HEK293 (cell line): ENCODE results near the gene CAB39L.

Experiments
- CTCF ChIA-PET: fragments of 350-600 bp; formaldehyde crosslinking; extraction: SDS; loops from one replicate; lab custom pipeline; 2021; ENCODE audit warnings: antibody characterized with exemption; lab: Yijun Ruan, JAX
- POLR2A ChIA-PET: fragments of 300-600 bp; formaldehyde crosslinking; extraction: SDS; loops from one replicate; lab custom pipeline; 2020; ENCODE audit warnings: antibody characterized with exemption, inconsistent platforms; lab: Yijun Ruan, JAX
- H3K27ac ChIP-seq: fragments of 200-500 bp; sonication (Bioruptor generic); 2 replicates; pipeline ENCODE4 v1.5.1; 2014; ENCODE audit warnings: low read depth, low read length, control low read depth, inconsistent platforms; ENCODE audit errors: extremely low read depth
- H3K36me3 ChIP-seq, 2 experiments: fragments of 200-500 bp in 1 of 2; sonication (Bioruptor generic) in 1 of 2; 1 replicate in 1 of 2; 2 replicates in 1 of 2; pipeline ENCODE4 v1.5.1; 2014 to 2017; ENCODE audit warnings: inconsistent platforms in 2 of 2, low read length in 2 of 2; ENCODE audit not compliant: control insufficient read depth in 2 of 2, insufficient read depth in 1 of 2
- H3K4me1 ChIP-seq: fragments of 200-500 bp; sonication (Bioruptor generic); 2 replicates; pipeline ENCODE4 v1.5.1; 2014; ENCODE audit warnings: mild to moderate bottlenecking, low read length, inconsistent platforms; ENCODE audit not compliant: control insufficient read depth, insufficient read depth
- H3K4me3 ChIP-seq: 2 replicates; pipeline ENCODE4 v1.5.1; 2011; ENCODE audit warnings: low read depth, mild to moderate bottlenecking, control low read depth, low read length, moderate library complexity
- H3K9me3 ChIP-seq: fragments of 200-500 bp; sonication (Bioruptor generic); 2 replicates; pipeline ENCODE4 v1.5.1; 2014; ENCODE audit warnings: low read depth, low read length, inconsistent platforms; ENCODE audit not compliant: control insufficient read depth, insufficient read depth
- KLF1 ChIP-seq: fragments of 450-650 bp; formaldehyde crosslinking; IDR thresholded peaks from 2 replicates; pipeline ENCODE4 v1.5.1; 2016; ENCODE audit warnings: missing biosample characterization, missing genetic modification characterization
- KLF10 ChIP-seq: fragments of 450-650 bp; IDR thresholded peaks from 2 replicates; pipeline ENCODE4 v1.5.1; 2018; ENCODE audit warnings: missing biosample characterization, mild to moderate bottlenecking, missing genetic modification characterization
- MZF1 ChIP-seq: fragments of 450-650 bp; formaldehyde crosslinking; IDR thresholded peaks from 2 replicates; pipeline ENCODE4 v1.5.1; 2017; ENCODE audit warnings: missing biosample characterization, missing genetic modification characterization, borderline replicate concordance
- SALL2 ChIP-seq: fragments of 450-650 bp; formaldehyde crosslinking; IDR thresholded peaks from 2 replicates; pipeline ENCODE4 v1.5.0; 2017; ENCODE audit warnings: missing biosample characterization, mild to moderate bottlenecking, missing genetic modification characterization, borderline replicate concordance
- SCRT2 ChIP-seq: fragments of 450-650 bp; formaldehyde crosslinking; IDR thresholded peaks from 2 replicates; pipeline ENCODE4 v1.5.1; 2016; ENCODE audit warnings: missing biosample characterization, missing genetic modification characterization
- SP3 ChIP-seq: fragments of 450-650 bp; formaldehyde crosslinking; IDR thresholded peaks from 2 replicates; pipeline ENCODE4 v1.5.1; 2016; ENCODE audit warnings: missing biosample characterization, missing genetic modification characterization
- SP7 ChIP-seq: fragments of 450-650 bp; formaldehyde crosslinking; IDR thresholded peaks from 2 replicates; pipeline ENCODE4 v1.5.1; 2016; ENCODE audit warnings: missing biosample characterization, missing genetic modification characterization
- TRIM28 ChIP-seq: IDR thresholded peaks from 2 replicates; pipeline ENCODE4 v1.6.1; 2011; ENCODE audit warnings: low read length, control low read depth, borderline replicate concordance
- ZBTB21 ChIP-seq: fragments of 450-650 bp; formaldehyde crosslinking; IDR thresholded peaks from 2 replicates; pipeline ENCODE4 v1.5.1; 2017; ENCODE audit warnings: missing biosample characterization, missing genetic modification characterization
- ZNF354C ChIP-seq: fragments of 450-650 bp; formaldehyde crosslinking; IDR thresholded peaks from 2 replicates; pipeline ENCODE4 v1.5.1; 2016; ENCODE audit warnings: missing biosample characterization, missing genetic modification characterization, low read depth, borderline replicate concordance
- ZNF560 ChIP-seq: fragments of 450-650 bp; formaldehyde crosslinking; IDR thresholded peaks from 2 replicates; pipeline ENCODE4 v1.5.1; 2017; ENCODE audit warnings: missing biosample characterization, missing genetic modification characterization, borderline replicate concordance
- ZNF701 ChIP-seq: fragments of 450-650 bp; formaldehyde crosslinking; IDR thresholded peaks from 2 replicates; pipeline ENCODE4 v1.5.1; 2016; ENCODE audit warnings: missing biosample characterization, missing genetic modification characterization
- ZNF747 ChIP-seq: fragments of 450-650 bp; formaldehyde crosslinking; IDR thresholded peaks from 2 replicates; pipeline ENCODE4 v1.5.1; 2016; ENCODE audit warnings: missing biosample characterization, missing genetic modification characterization
- ZNF777 ChIP-seq: fragments of 450-650 bp; formaldehyde crosslinking; IDR thresholded peaks from 2 replicates; pipeline ENCODE4 v1.5.1; 2017; ENCODE audit warnings: missing biosample characterization, missing genetic modification characterization, borderline replicate concordance
- TF ChIP-seq, protein P1 (sequence below): fragments of 450-650 bp; formaldehyde crosslinking; IDR thresholded peaks from 2 replicates; pipeline ENCODE4 v1.5.1; 2016; ENCODE audit warnings: missing biosample characterization, missing genetic modification characterization, low read depth
- TF ChIP-seq, protein P2 (sequence below): fragments of 450-650 bp; formaldehyde crosslinking; IDR thresholded peaks from 2 replicates; pipeline ENCODE4 v1.5.1; 2016; ENCODE audit warnings: missing biosample characterization, missing genetic modification characterization
- TF ChIP-seq, protein P3 (sequence below): fragments of 450-650 bp; formaldehyde crosslinking; IDR thresholded peaks from 2 replicates; pipeline ENCODE4 v1.5.1; 2016; ENCODE audit warnings: missing biosample characterization, missing genetic modification characterization
- TF ChIP-seq, protein P4 (sequence below): fragments of 450-650 bp; formaldehyde crosslinking; IDR thresholded peaks from 2 replicates; pipeline ENCODE4 v1.5.1; 2016; ENCODE audit warnings: missing biosample characterization, missing genetic modification characterization
- TF ChIP-seq, protein P5 (sequence below): IDR thresholded peaks from 2 replicates; pipeline ENCODE4 v1.6.1; 2011; ENCODE audit warnings: mild to moderate bottlenecking, low read depth, low read length, borderline replicate concordance

The CAB39L gene

DNA sequence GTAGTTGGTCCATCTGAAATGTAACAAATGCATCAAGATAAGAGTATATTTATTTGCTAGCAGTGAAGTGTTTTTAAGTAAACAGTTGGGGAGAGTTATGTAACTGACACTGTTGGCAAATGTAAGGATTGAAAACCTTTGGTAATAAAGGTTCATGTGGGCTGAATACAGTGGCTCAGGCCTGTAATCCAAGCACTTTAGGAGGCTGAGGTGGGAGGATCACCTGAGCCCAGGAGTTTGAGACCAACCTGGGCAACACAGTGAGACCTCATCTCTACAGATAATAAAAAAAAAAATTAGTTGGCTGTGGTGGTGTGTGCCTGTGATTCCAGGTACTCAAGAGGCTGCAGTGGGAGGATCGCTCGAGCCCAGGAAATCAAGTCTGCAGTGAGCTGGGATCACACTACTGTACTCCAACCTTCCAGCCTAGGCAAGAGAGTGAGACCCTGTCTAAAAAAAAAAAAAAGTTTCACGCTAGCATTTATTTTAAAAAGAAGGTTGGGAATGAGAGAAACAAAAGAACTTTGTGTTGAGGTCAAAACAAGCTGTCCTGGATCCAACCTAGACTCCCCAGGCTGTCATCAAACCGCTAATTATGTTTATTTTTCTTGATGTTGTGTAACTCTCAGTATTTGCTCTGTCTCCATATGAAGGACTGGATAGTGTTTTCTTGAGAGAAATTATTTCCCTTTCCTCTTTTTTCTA, 20.9 kb upstream of the CAB39L start:
- ChIA-PET CTCF (no interaction called here), POLR2A (no interaction called here)
- Histone ChIP-seq H3K4me1 (no peaks in the 10 kb centered on the region), H3K9me3 (no peaks in the 10 kb centered on the region), H3K4me3 (no peak overlapping the region), H3K27ac (no peak overlapping the region), H3K36me3 (peaks cover 0 to 20% of the 10 kb centered on the region in 2 experiments; a peak in 2 of 3 replicates)
- TF ChIP-seq SP3 (tag by site-specific recombination) = no peak
- TF ChIP-seq KLF1 (tag by site-specific recombination) = no peak
- no peak for TF ChIP-seq SP7
- TF ChIP-seq ZNF747 (tag by site-specific recombination) = no peak
- TF ChIP-seq, protein P1, sequence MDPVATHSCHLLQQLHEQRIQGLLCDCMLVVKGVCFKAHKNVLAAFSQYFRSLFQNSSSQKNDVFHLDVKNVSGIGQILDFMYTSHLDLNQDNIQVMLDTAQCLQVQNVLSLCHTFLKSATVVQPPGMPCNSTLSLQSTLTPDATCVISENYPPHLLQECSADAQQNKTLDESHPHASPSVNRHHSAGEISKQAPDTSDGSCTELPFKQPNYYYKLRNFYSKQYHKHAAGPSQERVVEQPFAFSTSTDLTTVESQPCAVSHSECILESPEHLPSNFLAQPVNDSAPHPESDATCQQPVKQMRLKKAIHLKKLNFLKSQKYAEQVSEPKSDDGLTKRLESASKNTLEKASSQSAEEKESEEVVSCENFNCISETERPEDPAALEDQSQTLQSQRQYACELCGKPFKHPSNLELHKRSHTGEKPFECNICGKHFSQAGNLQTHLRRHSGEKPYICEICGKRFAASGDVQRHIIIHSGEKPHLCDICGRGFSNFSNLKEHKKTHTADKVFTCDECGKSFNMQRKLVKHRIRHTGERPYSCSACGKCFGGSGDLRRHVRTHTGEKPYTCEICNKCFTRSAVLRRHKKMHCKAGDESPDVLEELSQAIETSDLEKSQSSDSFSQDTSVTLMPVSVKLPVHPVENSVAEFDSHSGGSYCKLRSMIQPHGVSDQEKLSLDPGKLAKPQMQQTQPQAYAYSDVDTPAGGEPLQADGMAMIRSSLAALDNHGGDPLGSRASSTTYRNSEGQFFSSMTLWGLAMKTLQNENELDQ (tag by site-specific recombination) = no peak
- no peak for TF ChIP-seq ZNF777
- TF ChIP-seq, protein P2, sequence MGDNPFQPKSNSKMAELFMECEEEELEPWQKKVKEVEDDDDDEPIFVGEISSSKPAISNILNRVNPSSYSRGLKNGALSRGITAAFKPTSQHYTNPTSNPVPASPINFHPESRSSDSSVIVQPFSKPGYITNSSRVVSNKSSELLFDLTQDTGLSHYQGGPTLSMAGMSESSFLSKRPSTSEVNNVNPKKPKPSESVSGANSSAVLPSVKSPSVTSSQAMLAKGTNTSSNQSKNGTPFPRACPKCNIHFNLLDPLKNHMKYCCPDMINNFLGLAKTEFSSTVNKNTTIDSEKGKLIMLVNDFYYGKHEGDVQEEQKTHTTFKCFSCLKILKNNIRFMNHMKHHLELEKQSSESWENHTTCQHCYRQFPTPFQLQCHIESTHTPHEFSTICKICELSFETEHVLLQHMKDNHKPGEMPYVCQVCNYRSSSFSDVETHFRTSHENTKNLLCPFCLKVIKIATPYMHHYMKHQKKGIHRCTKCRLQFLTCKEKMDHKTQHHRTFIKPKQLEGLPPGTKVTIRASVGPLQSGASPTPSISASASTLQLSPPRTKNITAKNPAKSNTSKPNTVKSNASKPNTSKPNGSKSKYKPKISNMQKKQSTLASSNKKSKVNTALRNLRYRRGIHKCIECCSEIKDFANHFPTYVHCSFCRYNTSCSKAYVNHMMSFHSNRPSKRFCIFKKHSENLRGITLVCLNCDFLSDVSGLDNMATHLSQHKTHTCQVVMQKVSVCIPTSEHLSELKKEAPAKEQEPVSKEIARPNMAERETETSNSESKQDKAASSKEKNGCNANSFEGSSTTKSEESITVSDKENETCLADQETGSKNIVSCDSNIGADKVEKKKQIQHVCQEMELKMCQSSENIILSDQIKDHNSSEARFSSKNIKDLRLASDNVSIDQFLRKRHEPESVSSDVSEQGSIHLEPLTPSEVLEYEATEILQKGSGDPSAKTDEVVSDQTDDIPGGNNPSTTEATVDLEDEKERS (tag by site-specific recombination) = no peak
- TF ChIP-seq MZF1 = no peak
- TF ChIP-seq ZNF701 (tag by site-specific recombination) = no peak
- TF ChIP-seq SCRT2 (tag by site-specific recombination) = no peak
- TF ChIP-seq ZBTB21 (tag by site-specific recombination) = no peak
- TF ChIP-seq, protein P3, sequence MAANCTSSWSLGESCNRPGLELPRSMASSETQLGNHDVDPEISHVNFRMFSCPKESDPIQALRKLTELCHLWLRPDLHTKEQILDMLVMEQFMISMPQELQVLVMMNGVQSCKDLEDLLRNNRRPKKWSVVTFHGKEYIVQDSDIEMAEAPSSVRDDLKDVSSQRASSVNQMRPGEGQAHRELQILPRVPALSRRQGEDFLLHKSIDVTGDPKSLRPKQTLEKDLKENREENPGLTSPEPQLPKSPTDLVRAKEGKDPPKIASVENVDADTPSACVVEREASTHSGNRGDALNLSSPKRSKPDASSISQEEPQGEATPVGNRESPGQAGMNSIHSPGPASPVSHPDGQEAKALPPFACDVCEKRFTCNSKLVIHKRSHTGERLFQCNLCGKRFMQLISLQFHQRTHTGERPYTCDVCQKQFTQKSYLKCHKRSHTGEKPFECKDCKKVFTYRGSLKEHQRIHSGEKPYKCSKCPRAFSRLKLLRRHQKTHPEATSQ = no peak
- no peak for TF ChIP-seq SALL2 (tag by site-specific recombination)
- no peak for TF ChIP-seq ZNF560
- no peak for TF ChIP-seq KLF10 (tag by site-specific recombination)
- TF ChIP-seq ZNF354C (tag by site-specific recombination) = no peak
- TF ChIP-seq, protein P4, sequence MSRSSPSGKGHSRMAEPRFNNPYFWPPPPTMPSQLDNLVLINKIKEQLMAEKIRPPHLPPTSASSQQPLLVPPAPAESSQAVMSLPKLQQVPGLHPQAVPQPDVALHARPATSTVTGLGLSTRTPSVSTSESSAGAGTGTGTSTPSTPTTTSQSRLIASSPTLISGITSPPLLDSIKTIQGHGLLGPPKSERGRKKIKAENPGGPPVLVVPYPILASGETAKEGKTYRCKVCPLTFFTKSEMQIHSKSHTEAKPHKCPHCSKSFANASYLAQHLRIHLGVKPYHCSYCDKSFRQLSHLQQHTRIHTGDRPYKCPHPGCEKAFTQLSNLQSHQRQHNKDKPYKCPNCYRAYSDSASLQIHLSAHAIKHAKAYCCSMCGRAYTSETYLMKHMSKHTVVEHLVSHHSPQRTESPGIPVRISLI (tag by site-specific recombination) = no peak
- TF ChIP-seq TRIM28 = no peak
- TF ChIP-seq, protein P5, sequence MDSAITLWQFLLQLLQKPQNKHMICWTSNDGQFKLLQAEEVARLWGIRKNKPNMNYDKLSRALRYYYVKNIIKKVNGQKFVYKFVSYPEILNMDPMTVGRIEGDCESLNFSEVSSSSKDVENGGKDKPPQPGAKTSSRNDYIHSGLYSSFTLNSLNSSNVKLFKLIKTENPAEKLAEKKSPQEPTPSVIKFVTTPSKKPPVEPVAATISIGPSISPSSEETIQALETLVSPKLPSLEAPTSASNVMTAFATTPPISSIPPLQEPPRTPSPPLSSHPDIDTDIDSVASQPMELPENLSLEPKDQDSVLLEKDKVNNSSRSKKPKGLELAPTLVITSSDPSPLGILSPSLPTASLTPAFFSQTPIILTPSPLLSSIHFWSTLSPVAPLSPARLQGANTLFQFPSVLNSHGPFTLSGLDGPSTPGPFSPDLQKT = no peak
